Natural killer cell treated with Interleukin-12 subunit alpha and Interleukin-12 subunit beta and Interleukin-15 and Interleukin-18, amount 100 ng/mL, for 72 hours (primary cell): ENCODE results near the gene ARNT2. TPM values are rescaled to one million over a fixed set of nuclear protein-coding genes. Genes with fewer than 3 reads are reported as not detected.

Experiments
- ATAC-seq, 2 donors: fragments of 150-1000 bp; cut with Tn5 transposase in 1 of 2; sonication (Bioruptor Pico), chemical (Tn5 transposase) in 1 of 2; 2 replicates each; pipeline ENCODE4 v1.10.0; 2021
- DNase-seq: peaks from one replicate; pipeline ENCODE4 v3.0.0; 2022; ENCODE audit warnings: low spot score
- H3K27ac Mint-ChIP-seq, 2 donors: 1 replicate in 1 of 2; 2 replicates in 1 of 2; pipeline ENCODE4 v1.8.0; 2022; ENCODE audit warnings: mixed read lengths in 2 of 2, mild to moderate bottlenecking in 1 of 2, moderate library complexity in 1 of 2
- H3K27me3 Mint-ChIP-seq, 2 donors: 1 replicate in 1 of 2; 2 replicates in 1 of 2; pipeline ENCODE4 v1.8.0; 2022; ENCODE audit warnings: mixed read lengths in 2 of 2
- H3K36me3 Mint-ChIP-seq: one replicate; pipeline ENCODE4 v1.8.0; 2022; ENCODE audit warnings: mixed read lengths
- H3K4me1 Mint-ChIP-seq, 2 donors: 1 replicate in 1 of 2; 2 replicates in 1 of 2; pipeline ENCODE4 v1.8.0; 2022; ENCODE audit warnings: low read depth in 2 of 2, mixed read lengths in 2 of 2, mild to moderate bottlenecking in 1 of 2
- H3K4me3 Mint-ChIP-seq: one replicate; pipeline ENCODE4 v1.8.0; 2022; ENCODE audit warnings: mixed read lengths
- H3K9me3 Mint-ChIP-seq: 2 replicates; pipeline ENCODE4 v1.8.0; 2022; ENCODE audit warnings: mixed read lengths
- total RNA-seq, 2 donors: library from RNA; stranded (reverse); gene quantifications; one replicate each; pipeline ENCODE4 v1.2.3, GENCODE V29; 2022

The ARNT2 gene
- total RNA-seq, 2 donors from 2014 or later = not detected

DNA sequence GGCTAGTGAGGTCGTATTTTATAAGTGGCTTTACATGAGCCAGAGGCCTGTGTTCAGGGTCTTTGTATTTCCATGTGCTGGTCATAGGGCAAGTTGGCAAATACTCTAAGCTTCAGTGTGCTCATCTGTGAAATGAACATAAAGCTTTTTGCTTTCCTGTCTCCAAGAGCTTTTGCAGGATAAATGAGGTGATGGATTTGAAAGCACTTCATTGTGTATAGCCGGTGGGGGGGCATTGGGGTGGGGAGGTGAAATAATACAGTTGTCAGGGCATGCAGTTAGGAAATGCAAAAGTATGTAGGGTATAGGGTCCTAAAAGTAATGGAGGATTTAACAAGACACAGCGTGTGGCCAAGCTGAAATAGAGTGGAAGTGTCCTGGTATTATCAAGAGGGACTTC lies 67.7 kb downstream of the ARNT2 start:
- H3K27me3 Mint-ChIP-seq = peaks cover 17 to 56% of the 10 kb centered on the region in 2 donors
- no peak for ATAC-seq

DNA sequence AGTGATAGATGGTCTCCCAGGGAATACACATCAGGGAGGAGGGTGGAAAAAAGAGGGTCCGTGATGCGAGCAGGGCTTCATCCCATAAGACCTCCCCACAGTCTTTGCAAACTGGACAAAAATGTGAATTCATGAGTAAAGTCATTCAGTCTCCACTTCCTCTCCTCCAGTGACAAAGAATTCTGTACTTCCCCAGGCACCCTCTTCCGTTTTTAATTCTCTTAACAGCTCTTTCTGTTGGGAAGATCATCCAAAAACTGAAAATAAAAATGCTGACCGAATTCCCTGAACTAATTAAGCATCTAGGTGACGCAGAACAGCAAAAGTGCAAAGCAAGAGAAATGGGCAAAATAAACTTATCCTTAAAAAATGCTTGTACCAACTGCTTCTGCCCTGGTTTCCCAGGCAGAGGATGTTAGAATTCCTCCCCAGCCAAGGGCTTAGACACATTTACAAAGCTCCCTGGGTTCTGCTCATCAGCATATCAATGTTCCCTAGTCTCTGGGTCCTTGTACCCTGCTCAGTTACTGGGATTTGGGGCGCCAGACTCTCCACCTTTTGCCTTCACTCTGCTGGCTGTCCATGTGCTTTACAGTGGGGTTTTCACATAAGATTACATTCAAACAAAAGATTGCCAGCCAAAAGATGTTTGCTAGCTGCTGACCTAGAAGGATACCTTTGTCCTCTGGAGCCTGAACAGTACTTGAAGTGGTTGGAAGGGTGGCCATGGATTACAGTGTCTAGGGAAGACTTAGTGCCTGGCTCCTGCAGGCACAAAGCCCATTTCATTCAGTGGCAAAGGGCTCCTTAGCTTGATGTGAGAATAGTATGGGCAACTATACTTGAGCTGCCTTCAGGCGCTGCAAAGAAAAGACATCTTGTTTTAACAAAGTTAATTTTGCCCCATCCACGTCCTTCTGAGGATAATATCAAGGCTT lies 69.4 kb downstream of the ARNT2 start:
- ATAC-seq (no peak), DNase-seq (no peak)
- Mint-ChIP-seq H3K4me3 (no peak overlapping the region), H3K27me3 (peaks cover 9 to 48% of the 10 kb centered on the region in 2 donors), H3K9me3 (no peaks in the 10 kb centered on the region), H3K4me1 (no peaks in the 10 kb centered on the region), H3K27ac (no peak overlapping the region), H3K36me3 (no peaks in the 10 kb centered on the region)

More for the DNA sequence above, 67.7 kb downstream of the ARNT2 start:
- no peaks in the 10 kb centered on the region for H3K4me1 Mint-ChIP-seq
- H3K4me3 Mint-ChIP-seq = no peak overlapping the region
- H3K36me3 Mint-ChIP-seq = no peaks in the 10 kb centered on the region
- no peak overlapping the region for H3K27ac Mint-ChIP-seq
- no peak for DNase-seq
- H3K9me3 Mint-ChIP-seq = no peaks in the 10 kb centered on the region

DNA sequence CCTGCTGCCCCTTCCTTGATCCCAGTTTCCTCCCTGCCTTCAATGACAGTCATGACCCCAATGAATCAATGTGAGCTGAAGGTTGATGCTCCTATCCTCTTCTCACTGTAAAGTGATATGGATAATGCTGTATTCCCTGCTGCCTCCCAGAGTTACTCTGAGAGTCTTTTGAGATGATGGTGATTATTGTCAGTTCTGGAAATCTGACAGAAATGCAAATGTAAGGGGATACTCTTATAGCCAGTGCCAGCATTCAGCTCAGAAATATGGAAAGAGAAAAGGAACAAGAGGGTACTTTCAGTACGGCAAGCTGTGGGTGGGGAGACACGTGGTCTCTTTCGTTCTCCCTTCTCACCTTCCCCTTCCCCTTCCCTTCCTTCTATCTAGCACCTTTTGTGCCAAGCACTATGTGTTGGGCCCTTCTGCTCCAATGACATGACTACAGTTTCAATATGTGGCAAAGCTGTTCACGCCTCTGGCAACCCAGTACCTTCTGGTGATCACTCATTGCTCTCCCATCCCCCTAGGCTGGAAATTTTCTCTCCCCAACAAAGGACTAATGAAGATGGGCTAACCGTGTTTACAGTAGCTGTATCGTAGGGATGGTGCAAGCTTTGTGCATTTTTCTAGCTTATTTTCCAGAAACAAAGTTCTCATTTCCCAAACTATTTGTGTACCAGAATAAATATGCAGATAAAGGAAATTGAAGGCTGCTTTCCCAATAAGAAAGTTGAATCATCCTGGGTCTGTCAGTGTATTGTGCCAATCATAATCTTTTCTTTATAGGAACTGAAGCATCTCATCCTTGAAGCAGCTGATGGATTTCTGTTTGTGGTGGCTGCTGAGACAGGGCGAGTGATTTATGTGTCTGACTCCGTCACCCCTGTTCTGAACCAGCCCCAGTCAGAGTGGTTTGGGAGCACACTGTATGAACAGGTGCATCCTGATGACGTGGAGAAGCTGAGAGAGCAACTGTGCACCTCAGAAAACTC lies 70.3 kb downstream of the ARNT2 start:
- DNase-seq (no peak), ATAC-seq (no peak)
- Mint-ChIP-seq H3K4me1 (no peaks in the 10 kb centered on the region), H3K4me3 (no peak overlapping the region), H3K27me3 (peaks cover 8 to 45% of the 10 kb centered on the region in 2 donors), H3K36me3 (no peaks in the 10 kb centered on the region), H3K27ac (no peak overlapping the region), H3K9me3 (no peaks in the 10 kb centered on the region)

DNA sequence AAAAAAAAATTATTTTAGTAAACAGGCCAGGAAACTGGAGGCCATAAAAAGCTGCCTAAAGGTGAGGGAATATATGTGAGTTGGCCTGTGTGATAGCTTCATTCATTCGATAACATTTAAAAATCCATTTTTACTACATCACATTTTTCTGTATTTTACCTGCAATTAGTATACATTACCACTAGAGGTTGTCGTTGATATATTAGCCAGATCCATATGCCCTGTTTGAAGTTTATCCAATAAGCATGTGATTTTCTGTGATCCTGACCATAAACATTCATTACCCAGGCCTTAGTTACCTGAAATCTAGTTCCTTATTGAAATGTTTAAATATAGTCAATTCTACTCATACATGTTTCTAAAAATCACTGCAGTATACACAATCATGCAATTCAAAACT lies 71.4 kb downstream of the ARNT2 start:
- no peak for DNase-seq
- ATAC-seq = no peak
- no peaks in the 10 kb centered on the region for H3K4me1 Mint-ChIP-seq
- H3K4me3 Mint-ChIP-seq = no peak overlapping the region
- H3K36me3 Mint-ChIP-seq = no peaks in the 10 kb centered on the region
- H3K27ac Mint-ChIP-seq = no peak overlapping the region
- peaks cover 7 to 37% of the 10 kb centered on the region in 2 donors for H3K27me3 Mint-ChIP-seq
- no peaks in the 10 kb centered on the region for H3K9me3 Mint-ChIP-seq

DNA sequence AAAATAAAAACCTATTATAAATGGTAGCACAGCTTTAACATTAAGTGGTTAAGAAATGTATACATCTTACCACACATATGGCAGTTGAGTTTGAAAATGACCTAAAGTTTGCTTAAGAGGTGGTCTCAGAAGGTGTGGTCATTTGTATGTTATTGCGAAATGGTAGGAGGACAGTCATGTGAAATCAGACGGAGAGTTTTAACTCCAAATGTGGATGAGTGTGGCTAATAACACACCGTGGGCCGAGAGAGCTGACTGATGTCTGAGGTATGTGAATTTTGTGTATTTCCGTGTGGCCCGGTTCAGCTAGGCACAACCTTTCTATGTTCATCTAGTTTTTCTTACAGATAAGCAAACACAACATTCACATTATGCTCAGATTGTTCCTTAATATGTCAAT lies 71.9 kb downstream of the ARNT2 start:
- Mint-ChIP-seq H3K36me3 (no peaks in the 10 kb centered on the region), H3K4me1 (no peaks in the 10 kb centered on the region), H3K4me3 (no peak overlapping the region), H3K9me3 (no peaks in the 10 kb centered on the region), H3K27ac (no peak overlapping the region), H3K27me3 (peaks cover 4 to 33% of the 10 kb centered on the region in 2 donors)
- DNase-seq (no peak), ATAC-seq (no peak)

DNA sequence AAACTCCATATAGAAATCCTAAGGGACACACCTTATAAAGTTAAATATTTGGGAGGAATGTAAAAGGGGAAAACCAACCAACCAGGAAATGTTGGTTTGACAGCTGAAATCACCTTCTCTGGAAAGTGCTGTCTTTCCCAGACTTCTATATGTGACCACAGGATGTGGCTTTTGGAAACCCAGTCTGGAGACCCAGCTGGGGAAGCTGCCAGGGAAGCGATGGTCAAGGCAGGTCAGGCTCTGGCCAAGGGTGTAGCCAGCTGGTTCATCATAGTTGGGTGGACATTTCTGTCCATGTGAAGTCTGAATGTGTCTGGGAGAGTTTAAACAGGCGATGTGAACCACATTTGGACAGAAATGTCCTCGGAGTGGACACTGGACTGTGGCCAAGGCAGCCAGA lies 73.9 kb downstream of the ARNT2 start:
- DNase-seq (no peak), ATAC-seq (no peak)
- H3K9me3 Mint-ChIP-seq = no peaks in the 10 kb centered on the region
- H3K4me3 Mint-ChIP-seq = no peak overlapping the region
- no peaks in the 10 kb centered on the region for H3K4me1 Mint-ChIP-seq
- peaks cover 4 to 12% of the 10 kb centered on the region in 2 donors for H3K27me3 Mint-ChIP-seq
- H3K27ac Mint-ChIP-seq = no peak overlapping the region
- H3K36me3 Mint-ChIP-seq = no peaks in the 10 kb centered on the region

DNA sequence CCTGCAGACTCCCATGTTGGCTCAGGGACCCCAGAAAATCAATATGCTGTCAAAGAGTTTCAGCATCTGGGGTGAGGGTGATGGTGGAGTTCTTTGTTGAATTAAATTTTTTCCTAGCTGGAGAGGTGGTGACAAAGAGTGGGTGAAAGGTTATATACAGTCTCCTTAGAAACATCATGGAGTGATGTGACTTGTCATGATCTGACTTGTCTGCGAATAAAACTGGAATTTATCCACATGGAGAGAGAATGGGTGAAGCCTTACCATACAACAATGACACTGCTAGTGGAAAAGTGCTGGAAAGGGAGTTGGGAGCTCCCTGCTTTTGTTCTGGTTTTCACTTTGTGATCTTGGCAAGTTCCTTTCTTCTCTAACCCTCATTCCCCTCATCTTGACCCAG lies 75.0 kb downstream of the ARNT2 start:
- ATAC-seq (no peak), DNase-seq (no peak)
- Mint-ChIP-seq H3K27ac (no peak overlapping the region), H3K27me3 (peaks cover 1 to 2% of the 10 kb centered on the region in 2 donors), H3K4me3 (no peak overlapping the region), H3K36me3 (no peaks in the 10 kb centered on the region), H3K4me1 (no peaks in the 10 kb centered on the region), H3K9me3 (no peaks in the 10 kb centered on the region)

DNA sequence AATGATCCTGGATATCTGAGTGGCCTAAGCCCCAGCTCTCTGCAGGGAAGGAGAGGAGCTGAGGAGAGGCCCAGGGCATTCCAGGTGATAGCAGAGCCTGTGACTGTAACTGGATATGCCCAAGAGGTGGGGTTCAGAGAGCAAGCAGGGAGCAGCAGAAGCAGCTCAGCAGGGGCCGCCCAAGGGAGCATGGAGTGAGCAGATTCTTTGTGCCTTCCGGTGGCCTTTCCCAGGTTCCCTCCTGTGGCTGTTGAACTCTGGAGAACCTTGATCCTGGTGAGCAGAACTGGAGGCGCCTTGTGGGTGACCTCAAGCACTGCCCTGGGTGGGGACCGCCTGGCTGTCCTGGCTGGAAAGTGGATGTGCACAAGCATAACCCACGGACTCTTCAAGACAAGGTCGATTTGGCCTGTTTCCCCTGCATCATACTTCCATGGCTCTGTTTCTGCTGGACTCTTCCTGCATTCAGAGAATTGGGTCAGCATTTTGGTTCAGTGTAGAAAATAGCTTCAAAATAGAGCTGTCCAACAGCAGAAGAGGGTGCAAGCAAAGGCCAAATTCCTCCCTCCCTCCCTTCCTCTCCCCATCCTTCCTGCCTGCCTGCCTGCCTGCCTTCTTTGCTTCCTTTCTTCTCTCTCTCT lies 76.1 kb downstream of the ARNT2 start:
- no peak overlapping the region for H3K27ac Mint-ChIP-seq
- DNase-seq (no peak), ATAC-seq (no peak)
- peaks cover 2 to 3% of the 10 kb centered on the region in 2 donors for H3K27me3 Mint-ChIP-seq
- no peaks in the 10 kb centered on the region for H3K4me1 Mint-ChIP-seq
- H3K9me3 Mint-ChIP-seq = no peaks in the 10 kb centered on the region
- H3K4me3 Mint-ChIP-seq = no peak overlapping the region
- H3K36me3 Mint-ChIP-seq = no peaks in the 10 kb centered on the region

DNA sequence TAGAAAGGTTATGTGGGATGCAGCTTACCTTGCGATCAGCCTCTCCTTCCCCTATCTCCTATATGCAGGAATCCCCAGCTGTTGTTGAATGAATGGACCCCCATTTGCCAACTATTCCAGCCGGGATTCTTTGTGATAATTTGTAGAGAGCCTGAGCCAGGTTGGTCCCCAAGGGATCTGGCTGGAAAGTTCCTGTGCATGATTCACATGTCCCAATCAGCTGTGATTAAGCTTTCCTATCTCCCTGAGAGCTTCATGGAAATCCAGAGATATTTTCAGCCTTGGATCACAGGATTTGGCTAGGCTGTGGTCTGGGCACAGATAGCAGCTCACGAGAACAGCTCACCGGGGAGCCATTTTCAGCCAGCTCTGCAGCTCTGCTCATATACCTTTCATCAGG lies 76.7 kb downstream of the ARNT2 start:
- no peaks in the 10 kb centered on the region for H3K36me3 Mint-ChIP-seq
- no peaks in the 10 kb centered on the region for H3K4me1 Mint-ChIP-seq
- no peak for ATAC-seq
- no peak overlapping the region for H3K27ac Mint-ChIP-seq
- no peak overlapping the region for H3K4me3 Mint-ChIP-seq
- H3K9me3 Mint-ChIP-seq = no peaks in the 10 kb centered on the region
- no peak for DNase-seq
- H3K27me3 Mint-ChIP-seq = peaks cover 2 to 5% of the 10 kb centered on the region in 2 donors

DNA sequence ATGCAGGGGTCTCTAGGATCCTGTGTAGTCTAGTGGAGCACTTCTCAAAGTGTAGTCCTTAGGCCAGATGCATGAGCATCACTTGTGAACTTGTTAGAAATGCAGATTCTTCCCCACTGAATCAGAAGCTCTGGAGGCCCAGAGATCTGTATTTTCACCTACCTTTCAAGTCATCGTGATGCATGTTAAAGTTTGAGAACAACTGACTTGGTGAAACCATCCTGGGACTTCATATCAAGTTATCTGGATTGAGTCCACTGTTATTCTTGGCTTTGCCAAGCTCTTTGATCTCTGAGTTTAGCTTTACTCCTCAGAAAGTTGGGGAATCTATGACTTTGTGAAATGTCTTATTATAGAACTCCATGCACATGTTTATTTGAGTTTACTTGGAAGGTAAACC lies 78.5 kb downstream of the ARNT2 start:
- Mint-ChIP-seq H3K4me1 (no peaks in the 10 kb centered on the region), H3K36me3 (no peaks in the 10 kb centered on the region), H3K27ac (no peak overlapping the region), H3K4me3 (no peak overlapping the region), H3K27me3 (peaks cover 5 to 6% of the 10 kb centered on the region in 2 donors), H3K9me3 (no peaks in the 10 kb centered on the region)
- no peak for DNase-seq
- no peak for ATAC-seq

DNA sequence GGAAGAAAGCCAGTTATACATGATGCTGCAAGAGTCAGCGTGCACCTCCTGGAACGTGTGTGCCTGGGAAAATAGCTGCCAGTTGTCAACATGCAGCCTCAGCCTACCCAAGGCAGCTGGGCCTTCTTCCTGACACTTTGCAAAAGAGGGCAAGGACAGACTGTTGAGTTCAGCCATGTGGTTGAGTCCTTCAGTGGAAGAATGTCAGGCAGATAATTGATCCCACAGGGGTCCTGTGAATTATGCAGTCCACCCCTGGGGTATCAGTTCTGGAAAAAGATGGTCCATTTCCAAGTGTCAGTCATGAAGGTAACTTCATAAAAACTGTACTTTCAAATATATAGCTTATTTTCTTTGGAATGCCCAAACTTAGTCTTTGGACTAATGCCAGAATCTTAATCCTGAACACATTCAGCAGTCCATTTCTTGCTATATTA lies 79.6 kb downstream of the ARNT2 start:
- peaks cover 5 to 6% of the 10 kb centered on the region in 2 donors for H3K27me3 Mint-ChIP-seq
- H3K36me3 Mint-ChIP-seq = no peaks in the 10 kb centered on the region
- H3K27ac Mint-ChIP-seq = no peak overlapping the region
- DNase-seq = no peak
- no peak overlapping the region for H3K4me3 Mint-ChIP-seq
- no peak for ATAC-seq
- H3K4me1 Mint-ChIP-seq = no peaks in the 10 kb centered on the region
- H3K9me3 Mint-ChIP-seq = no peaks in the 10 kb centered on the region

DNA sequence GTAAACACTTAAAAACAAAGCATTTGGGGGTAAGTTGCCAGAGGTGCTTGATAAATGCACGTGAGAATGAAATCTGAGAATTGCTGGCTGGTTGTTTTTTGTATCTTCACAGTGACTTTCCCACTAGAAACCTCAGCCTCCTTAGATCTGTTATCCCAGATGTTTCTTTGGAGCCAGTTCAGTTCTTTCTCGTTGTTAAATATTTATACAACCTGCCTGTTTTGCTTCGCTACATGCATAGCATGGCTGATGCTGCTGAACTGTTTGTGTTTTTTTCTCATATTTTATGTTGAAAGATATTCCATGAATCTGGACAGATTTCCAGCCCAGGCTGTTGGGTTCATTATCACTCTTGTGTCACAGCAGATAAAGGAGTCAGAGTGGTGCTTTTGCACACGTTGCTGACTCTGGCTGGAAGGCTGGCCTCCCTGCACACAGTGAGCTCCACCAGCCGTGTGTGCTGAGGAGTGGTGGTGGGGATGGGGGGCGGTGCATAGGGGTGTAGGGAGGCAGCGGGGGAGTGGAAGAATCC lies 80.2 kb downstream of the ARNT2 start:
- ATAC-seq (no peak), DNase-seq (no peak)
- Mint-ChIP-seq H3K27me3 (peaks cover 5 to 6% of the 10 kb centered on the region in 2 donors), H3K9me3 (no peaks in the 10 kb centered on the region), H3K36me3 (no peaks in the 10 kb centered on the region), H3K27ac (no peak overlapping the region), H3K4me3 (no peak overlapping the region), H3K4me1 (no peaks in the 10 kb centered on the region)
